ENCODE data around the gene MTIF3.
A peak's percentile ranks its signal among the peaks of the same experiment; 100 is the strongest.
"Not testable (repeated sequence)": the region's sequence is repeated elsewhere in the genome, so short reads cannot be mapped to it uniquely, and the experiment has no call there.

Gene MTIF3

DNA sequence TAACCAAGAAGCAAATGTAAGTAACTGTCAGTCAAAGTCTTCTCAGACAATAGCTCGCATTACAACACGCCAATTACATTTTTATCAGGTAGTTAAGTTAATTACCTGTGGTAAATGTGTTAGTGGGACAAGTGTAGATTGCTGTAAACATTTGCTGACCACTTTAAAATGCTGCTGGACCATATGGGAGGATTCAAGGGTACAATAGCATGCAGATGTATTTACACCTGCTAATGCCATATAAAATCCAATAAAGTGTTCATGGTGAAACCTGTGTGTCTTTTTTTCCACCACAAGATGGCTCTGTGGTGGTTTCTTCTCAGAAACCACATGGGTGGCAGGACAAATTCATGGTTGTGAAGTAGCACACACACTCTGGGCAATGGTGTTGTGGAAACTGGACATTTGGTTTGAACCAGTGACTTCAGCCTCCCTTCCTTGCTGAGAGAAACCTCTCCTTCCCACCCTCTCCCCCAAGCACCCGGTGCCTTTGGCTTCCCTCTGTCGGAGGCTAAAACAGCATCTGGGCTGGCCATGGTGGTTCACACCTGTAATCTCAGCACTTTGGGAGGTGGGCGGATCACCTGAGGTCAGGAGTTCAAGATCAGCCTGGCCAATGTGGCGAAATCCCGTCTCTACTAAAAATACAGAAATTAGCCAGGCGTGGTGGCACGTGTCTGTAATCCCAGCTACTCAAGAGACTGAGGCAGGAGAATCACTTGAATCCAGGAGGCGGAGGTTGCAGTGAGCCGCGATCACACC lies 44.0 kb downstream of the MTIF3 start:
- no peak overlapping the region for H3K4me3 ChIP-seq (replicated peaks; ENCODE audit: low read depth, low read length)
- DNase-seq (ENCODE audit: extremely low read depth, low read depth) = no peak
- TF ChIP-seq, protein P1, sequence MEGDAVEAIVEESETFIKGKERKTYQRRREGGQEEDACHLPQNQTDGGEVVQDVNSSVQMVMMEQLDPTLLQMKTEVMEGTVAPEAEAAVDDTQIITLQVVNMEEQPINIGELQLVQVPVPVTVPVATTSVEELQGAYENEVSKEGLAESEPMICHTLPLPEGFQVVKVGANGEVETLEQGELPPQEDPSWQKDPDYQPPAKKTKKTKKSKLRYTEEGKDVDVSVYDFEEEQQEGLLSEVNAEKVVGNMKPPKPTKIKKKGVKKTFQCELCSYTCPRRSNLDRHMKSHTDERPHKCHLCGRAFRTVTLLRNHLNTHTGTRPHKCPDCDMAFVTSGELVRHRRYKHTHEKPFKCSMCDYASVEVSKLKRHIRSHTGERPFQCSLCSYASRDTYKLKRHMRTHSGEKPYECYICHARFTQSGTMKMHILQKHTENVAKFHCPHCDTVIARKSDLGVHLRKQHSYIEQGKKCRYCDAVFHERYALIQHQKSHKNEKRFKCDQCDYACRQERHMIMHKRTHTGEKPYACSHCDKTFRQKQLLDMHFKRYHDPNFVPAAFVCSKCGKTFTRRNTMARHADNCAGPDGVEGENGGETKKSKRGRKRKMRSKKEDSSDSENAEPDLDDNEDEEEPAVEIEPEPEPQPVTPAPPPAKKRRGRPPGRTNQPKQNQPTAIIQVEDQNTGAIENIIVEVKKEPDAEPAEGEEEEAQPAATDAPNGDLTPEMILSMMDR (IDR thresholded peaks at IDR 0.05; ENCODE audit: low read depth, low read length, missing control alignments) = peak; percentile 49

GRCh38 chr13:27405546-27406134 lies 44.7 kb downstream of the MTIF3 start:
- no peak for DNase-seq (ENCODE audit: extremely low read depth, low read depth)
- H3K4me3 ChIP-seq (replicated peaks; ENCODE audit: low read depth, low read length) = no peak overlapping the region
- TF ChIP-seq, protein P1 (IDR thresholded peaks at IDR 0.05; ENCODE audit: low read depth, low read length, missing control alignments) = no peak

DNA sequence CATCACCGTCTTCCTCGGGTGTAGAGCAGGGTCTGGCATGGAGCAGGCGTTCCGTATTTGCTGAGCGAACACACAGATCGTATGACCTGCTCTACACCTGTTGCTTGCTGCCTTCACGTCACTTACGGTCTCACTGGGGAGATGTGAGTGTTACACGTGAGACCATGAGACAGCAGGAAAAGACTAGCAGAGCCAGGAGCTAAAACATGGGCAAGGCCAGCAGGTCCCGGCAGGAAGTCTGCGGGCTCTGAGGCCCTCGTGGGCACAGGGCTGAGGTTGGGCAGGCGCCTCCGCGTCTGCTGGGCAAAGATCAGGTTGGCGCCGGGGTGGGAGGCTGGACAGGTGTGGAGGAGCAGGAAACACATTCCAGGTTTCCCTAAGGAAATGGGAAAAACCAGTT lies 45.7 kb downstream of the MTIF3 start:
- no peak for DNase-seq (ENCODE audit: extremely low read depth, low read depth)
- H3K4me3 ChIP-seq (replicated peaks; ENCODE audit: low read depth, low read length) = no peak overlapping the region
- TF ChIP-seq, protein P1 (IDR thresholded peaks at IDR 0.05; ENCODE audit: low read depth, low read length, missing control alignments) = no peak

- DNase-seq (ENCODE audit: extremely low read depth, low read depth) = no peak
- TF ChIP-seq, protein P1 (IDR thresholded peaks at IDR 0.05; ENCODE audit: low read depth, low read length, missing control alignments) = no peak
- no peak overlapping the region for H3K4me3 ChIP-seq (replicated peaks; ENCODE audit: low read depth, low read length)
Observed at GRCh38 chr13:27403727-27404385, 46.5 kb downstream of the MTIF3 start.

DNA sequence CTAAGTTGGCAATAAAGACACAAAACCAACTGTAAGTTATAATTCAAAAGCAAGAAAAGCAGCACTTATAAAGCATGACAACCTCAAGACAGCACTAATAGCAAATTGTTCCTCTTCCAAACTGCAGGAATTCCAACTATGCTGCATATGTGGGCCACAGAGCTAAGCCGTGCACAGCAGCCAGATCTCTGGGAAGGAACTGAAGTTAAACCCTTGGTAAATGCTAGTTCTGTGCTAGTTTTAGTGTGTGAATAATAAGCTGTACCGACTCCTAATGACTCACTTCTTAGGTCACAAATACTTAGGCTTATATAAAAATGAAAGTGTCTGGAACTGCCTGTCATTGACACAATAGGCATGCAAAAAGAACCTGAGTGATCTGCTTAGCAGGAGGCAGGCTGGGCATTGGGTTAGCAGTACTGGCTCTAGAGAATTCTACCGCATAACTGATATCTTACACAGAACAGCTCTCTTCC lies 47.1 kb downstream of the MTIF3 start:
- TF ChIP-seq, protein P1 (IDR thresholded peaks at IDR 0.05; ENCODE audit: low read depth, low read length, missing control alignments) = no peak
- no peak overlapping the region for H3K4me3 ChIP-seq (replicated peaks; ENCODE audit: low read depth, low read length)
- DNase-seq (ENCODE audit: extremely low read depth, low read depth) = no peak

DNA sequence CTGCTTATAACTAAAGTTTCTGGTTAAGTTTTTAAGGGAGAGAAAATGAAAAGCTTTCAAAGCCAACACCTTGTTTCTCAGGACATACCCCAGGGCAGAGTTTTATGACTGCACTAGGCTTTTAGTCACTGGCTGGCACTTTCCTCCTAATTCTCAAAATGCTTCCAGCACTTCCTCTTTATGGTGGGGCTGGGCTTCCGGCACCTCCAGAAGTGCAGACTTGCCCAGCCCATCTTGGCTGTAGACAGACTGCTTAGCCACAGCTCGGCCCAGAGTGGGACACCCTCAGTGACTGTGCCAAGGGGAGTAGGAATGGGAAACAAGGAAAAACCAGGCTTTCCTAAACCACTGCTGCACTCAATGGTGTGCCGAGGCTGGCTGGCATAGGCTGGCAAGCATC lies 49.2 kb downstream of the MTIF3 start:
- no peak overlapping the region for H3K4me3 ChIP-seq (replicated peaks; ENCODE audit: low read depth, low read length)
- TF ChIP-seq, protein P1 (IDR thresholded peaks at IDR 0.05; ENCODE audit: low read depth, low read length, missing control alignments) = no peak
- no peak for DNase-seq (ENCODE audit: extremely low read depth, low read depth)

GRCh38 chr13:27400405-27400804 lies 50.0 kb downstream of the MTIF3 start:
- not testable (repeated sequence) for DNase-seq (ENCODE audit: extremely low read depth, low read depth)

More at GRCh38 chr13:27400405-27400804, 50.0 kb downstream of the MTIF3 start:
- not testable (repeated sequence) for H3K4me3 ChIP-seq (replicated peaks; ENCODE audit: low read depth, low read length)
